Colonic mucosa (tissue), 4 donors: ENCODE measurements around the gene MGP. TPM values are rescaled to one million over a fixed set of nuclear protein-coding genes. Genes with fewer than 3 reads are reported as not detected.

Experiments
- DNase-seq: peaks from one replicate; pipeline ENCODE4 v3.0.0-alpha.2; 2020
- H3K27ac ChIP-seq: fragments of 200-600 bp; one replicate; pipeline ENCODE4 v1.8.0; 2021
- H3K27me3 ChIP-seq: fragments of 200-600 bp; one replicate; pipeline ENCODE4 v1.8.0; 2021
- H3K36me3 ChIP-seq: fragments of 200-600 bp; one replicate; pipeline ENCODE4 v1.8.0; 2021
- H3K4me1 ChIP-seq: fragments of 200-600 bp; one replicate; pipeline ENCODE4 v1.8.0; 2021; ENCODE audit warnings: mild to moderate bottlenecking
- H3K4me3 ChIP-seq: fragments of 200-600 bp; one replicate; pipeline ENCODE4 v1.8.0; 2021
- H3K9ac ChIP-seq, 2 donors: one replicate each; pipeline ENCODE4 v1.7.0; 2013; ENCODE audit warnings: control low read depth in 2 of 2, low read depth in 2 of 2, low read length in 2 of 2
- H3K9me3 ChIP-seq: fragments of 200-600 bp; one replicate; pipeline ENCODE4 v1.8.0; 2021
- CTCF ChIP-seq: fragments of 200-600 bp; IDR thresholded peaks from one replicate; pipeline ENCODE4 v1.8.0; 2022; ENCODE audit warnings: antibody characterized with exemption, mild to moderate bottlenecking
- intact Hi-C: fragments of 100-400 bp; cut with DNase I; formaldehyde crosslinking; loops from one replicate; pipeline ENCODE4 v1.14.1; 2022
- total RNA-seq, 2 donors: library from RNA; stranded (reverse); fragmentation: NEBNext Ultra II Directional in 1 of 2; extraction: Animal tissue kit (Norgen Biotek cat#: 25700) in 1 of 2; gene quantifications; one replicate each; pipeline ENCODE4 v1.2.1, GENCODE V29; 2021
- donor health status: healthy.
- donor health status: DM: no; HTN: no; CAD: no.
- donor health status: DM: no; HTN: no; CAD: no.

Gene MGP
- total RNA-seq, result 100 to 1,000 TPM in 1 of 2 donors, 10 to 100 TPM in 1; 37.6 to 180 TPM

- no peak for TF ChIP-seq CTCF
These were observed at the start of gene MGP for GRCh38 chr12:14885718-14886221. MGP (minus strand) TSS chr12:14885854; CDS start chr12:14885791, 63 bp downstream.

GRCh38 chr12:14935031-14935430 lies 49.4 kb upstream of the MGP start:
- no peaks in the 10 kb centered on the region for H3K4me1 ChIP-seq

More at GRCh38 chr12:14885718-14886221, at the start of gene MGP:
- no peak within 1 kb of the TSS for H3K9ac ChIP-seq
- intact Hi-C loops, result no loop called here
- peak within 1 kb of the TSS; percentile 46 for H3K27ac ChIP-seq
- peak within 1 kb of the TSS; percentile 3 for H3K4me3 ChIP-seq
- H3K4me1 ChIP-seq, result no peaks in the 10 kb centered on the region
- H3K36me3 ChIP-seq, result no peaks in the 10 kb centered on the region
- no peaks in the 10 kb centered on the region for H3K27me3 ChIP-seq
- DNase-seq, result no peak
- no peaks in the 10 kb centered on the region for H3K9me3 ChIP-seq

GRCh38 chr12:14934511-14934910 lies 48.9 kb upstream of the MGP start:
- intact Hi-C loops, result no loop called here
- no peaks in the 10 kb centered on the region for H3K36me3 ChIP-seq
- no peaks in the 10 kb centered on the region for H3K4me1 ChIP-seq
- peak overlapping the region; percentile 46 for H3K27ac ChIP-seq
- H3K4me3 ChIP-seq, result no peak overlapping the region
- no peak for DNase-seq
- H3K9me3 ChIP-seq, result no peaks in the 10 kb centered on the region
- H3K9ac ChIP-seq, result no peak overlapping the region
- TF ChIP-seq CTCF, result no peak
- H3K27me3 ChIP-seq, result no peaks in the 10 kb centered on the region

More at GRCh38 chr12:14935031-14935430, 49.4 kb upstream of the MGP start:
- no peak overlapping the region for H3K9ac ChIP-seq
- no peaks in the 10 kb centered on the region for H3K36me3 ChIP-seq
- DNase-seq, result peak; percentile 48
- no peak for TF ChIP-seq CTCF
- H3K4me3 ChIP-seq, result no peak overlapping the region
- intact Hi-C loops, result no loop called here
- no peaks in the 10 kb centered on the region for H3K27me3 ChIP-seq
- H3K9me3 ChIP-seq, result no peaks in the 10 kb centered on the region
- peak overlapping the region; percentile 46 for H3K27ac ChIP-seq

- Histone ChIP-seq H3K27ac (no peak overlapping the region), H3K36me3 (no peaks in the 10 kb centered on the region), H3K4me1 (no peaks in the 10 kb centered on the region), H3K27me3 (no peaks in the 10 kb centered on the region), H3K9me3 (no peaks in the 10 kb centered on the region), H3K4me3 (no peak overlapping the region), H3K9ac (no peak overlapping the region)
- no peak for DNase-seq
- no peak for TF ChIP-seq CTCF
- intact Hi-C loops, result no loop called here
These were observed 46.3 kb upstream of the MGP start for GRCh38 chr12:14931791-14932560.

- no peaks in the 10 kb centered on the region for H3K36me3 ChIP-seq
- H3K4me3 ChIP-seq, result no peak overlapping the region
- no peaks in the 10 kb centered on the region for H3K9me3 ChIP-seq
- H3K9ac ChIP-seq, result no peak overlapping the region
- intact Hi-C loops, result no loop called here
- H3K4me1 ChIP-seq, result no peaks in the 10 kb centered on the region
- no peak for TF ChIP-seq CTCF
- DNase-seq, result no peak
- no peaks in the 10 kb centered on the region for H3K27me3 ChIP-seq
- no peak overlapping the region for H3K27ac ChIP-seq
These were observed 45.7 kb upstream of the MGP start for GRCh38 chr12:14931359-14931758.
